Fibroblast of lung (primary cell): ENCODE measurements around the gene POU2F1. TPM values are rescaled to one million over a fixed set of nuclear protein-coding genes. Genes with fewer than 3 reads are reported as not detected.
"Not testable (repeated sequence)": the region's sequence is repeated elsewhere in the genome, so short reads cannot be mapped to it uniquely, and the experiment has no call there.

Experiments
- DNase-seq, 2 donors: peaks; one replicate each; pipeline versions ENCODE4 v3.0.0 to v3.0.0-alpha.2; 2010; ENCODE audit warnings: low read depth in 2 of 2
- H2AFZ ChIP-seq: 2 replicates; pipeline ENCODE4 v1.5.1; 2012; ENCODE audit warnings: low read length, control low read depth, inconsistent platforms
- H3K27ac ChIP-seq: 2 replicates; pipeline ENCODE4 v1.5.1; 2011; ENCODE audit warnings: low read length, control low read depth; ENCODE audit not compliant: insufficient read depth
- H3K27me3 ChIP-seq: 2 replicates; pipeline ENCODE4 v1.5.1; 2011; ENCODE audit warnings: mild to moderate bottlenecking, low read length; ENCODE audit not compliant: control insufficient read depth, insufficient read depth
- H3K36me3 ChIP-seq: 2 replicates; pipeline ENCODE4 v1.5.1; 2011; ENCODE audit warnings: low read length; ENCODE audit not compliant: control insufficient read depth, insufficient read depth
- H3K4me1 ChIP-seq: 2 replicates; pipeline ENCODE4 v1.5.1; 2011; ENCODE audit warnings: low read length; ENCODE audit not compliant: control insufficient read depth, insufficient read depth; ENCODE audit errors: extremely low read depth
- H3K4me2 ChIP-seq: 2 replicates; pipeline ENCODE4 v1.5.1; 2011; ENCODE audit warnings: low read length, control low read depth; ENCODE audit not compliant: insufficient read depth; ENCODE audit errors: extremely low read depth
- H3K4me3 ChIP-seq, 4 experiments: fragments of 200-600 bp in 1 of 4; sonication (generic) in 1 of 4; replicated peaks in 1 of 4; 2 replicates each; pipeline ENCODE4 v1.5.1; 2011 to 2016; ENCODE audit warnings: low read length in 4 of 4, low read depth in 3 of 4, mild to moderate bottlenecking in 3 of 4, control low read depth in 2 of 4, inconsistent platforms in 1 of 4, mixed read lengths in 1 of 4; ENCODE audit not compliant: insufficient read depth in 1 of 4; ENCODE audit errors: control extremely low read depth in 1 of 4
- H3K79me2 ChIP-seq: 2 replicates; pipeline ENCODE4 v1.5.1; 2012; ENCODE audit warnings: mild to moderate bottlenecking, low read length, inconsistent platforms; ENCODE audit not compliant: control insufficient read depth, insufficient read depth
- H3K9ac ChIP-seq: 2 replicates; pipeline ENCODE4 v1.5.1; 2011; ENCODE audit warnings: mild to moderate bottlenecking, low read length, control low read depth; ENCODE audit not compliant: insufficient read depth
- H3K9me3 ChIP-seq: 2 replicates; pipeline ENCODE4 v1.5.1; 2012; ENCODE audit warnings: low read depth, low read length; ENCODE audit not compliant: control insufficient read depth, insufficient read depth
- H4K20me1 ChIP-seq: 2 replicates; pipeline ENCODE4 v1.5.1; 2011; ENCODE audit warnings: low read length; ENCODE audit not compliant: control insufficient read depth, insufficient read depth; ENCODE audit errors: extremely low read depth
- CTCF ChIP-seq, 2 donors: IDR thresholded peaks in 1 of 2; conservative IDR thresholded peaks in 1 of 2; 1 replicate in 1 of 2; 2 replicates in 1 of 2; pipeline ENCODE4 v1.5.1; 2011 to 2012; ENCODE audit warnings: low read length in 2 of 2, control low read depth in 1 of 2, inconsistent platforms in 1 of 2, low read depth in 1 of 2, mild to moderate bottlenecking in 1 of 2
- EZH2 ChIP-seq: IDR thresholded peaks from 2 replicates; pipeline ENCODE4 v1.5.1; 2012; ENCODE audit warnings: low read length, control low read depth, mild to moderate bottlenecking; ENCODE audit errors: missing control alignments
- polyA plus RNA-seq, 2 donors: library from polyadenylated mRNA; depleted of rRNA in 1 of 2; stranded (reverse) in 1 of 2; unstranded in 1 of 2; fragments of >200 nt; gene quantifications; 2 replicates each; pipeline ENCODE4 v1.2.1, GENCODE V29; 2011 to 2012; ENCODE audit warnings: missing spikeins in 1 of 2
- total RNA-seq: library from RNA; depleted of rRNA; stranded (reverse); fragments of >200 nt; gene quantifications from 2 replicates; pipeline ENCODE4 v1.2.1, GENCODE V29; 2014

POU2F1 gene
- total and polyA plus RNA-seq, 2 donors (not counting 1 experiment from before 2014, with no cell fraction given): 3.5 to 4.3 TPM

DNA sequence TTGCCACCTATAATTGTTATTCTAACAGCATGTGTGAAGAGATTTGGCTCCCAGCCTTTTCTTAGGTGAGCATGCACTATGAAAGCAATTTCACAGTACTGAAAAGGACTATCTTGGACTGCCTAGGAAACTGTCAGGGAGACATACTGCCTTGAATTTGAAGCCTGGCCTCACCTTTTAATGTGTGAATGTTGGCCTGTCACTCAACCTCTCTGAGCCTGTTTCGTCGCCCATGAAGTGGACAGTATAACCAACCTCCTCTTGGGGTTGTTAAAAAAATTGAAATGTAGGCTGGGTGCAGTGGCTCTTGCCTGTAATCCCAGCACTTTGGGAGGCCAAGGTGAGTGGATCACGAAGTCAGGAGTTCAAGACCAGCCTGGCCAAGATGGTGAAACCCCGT lies 20.4 kb upstream of the POU2F1 start:
- TF ChIP-seq CTCF (conservative IDR thresholded peaks at IDR 0.05 in 1 of 2, IDR thresholded peaks at IDR 0.05 in 1 of 2; ENCODE audit: low read depth in 1 of 2, low read length in 2 of 2): no peak
- TF ChIP-seq EZH2: no peak
- DNase-seq: no peak
- Histone ChIP-seq H3K9ac (no peak overlapping the region), H2AFZ (no peak overlapping the region), H3K4me1 (no peaks in the 10 kb centered on the region), H4K20me1 (no peaks in the 10 kb centered on the region), H3K27me3 (no peaks in the 10 kb centered on the region), H3K4me3 (no peak overlapping the region), H3K36me3 (no peaks in the 10 kb centered on the region), H3K79me2 (no peaks in the 10 kb centered on the region), H3K4me2 (no peak overlapping the region), H3K9me3 (no peaks in the 10 kb centered on the region), H3K27ac (no peak overlapping the region)

- Histone ChIP-seq H4K20me1 (no peaks in the 10 kb centered on the region), H3K9ac (no peak overlapping the region), H3K9me3 (no peaks in the 10 kb centered on the region), H3K27me3 (no peaks in the 10 kb centered on the region), H2AFZ (no peak overlapping the region), H3K4me2 (no peak overlapping the region), H3K36me3 (no peaks in the 10 kb centered on the region), H3K4me1 (no peaks in the 10 kb centered on the region), H3K79me2 (no peaks in the 10 kb centered on the region), H3K27ac (no peak overlapping the region), H3K4me3 (no peak overlapping the region)
- DNase-seq: no peak
- TF ChIP-seq EZH2 (no peak), CTCF (conservative IDR thresholded peaks at IDR 0.05 in 1 of 2, IDR thresholded peaks at IDR 0.05 in 1 of 2; ENCODE audit: low read depth in 1 of 2, low read length in 2 of 2) (no peak)
Measured at GRCh38 chr1:167200749-167201148, 19.9 kb upstream of the POU2F1 start.

GRCh38 chr1:167202049-167202448 lies 18.6 kb upstream of the POU2F1 start:
- Histone ChIP-seq H3K27me3 (no peaks in the 10 kb centered on the region), H3K9me3 (no peaks in the 10 kb centered on the region), H4K20me1 (no peaks in the 10 kb centered on the region), H3K4me2 (no peak overlapping the region), H3K4me1 (no peaks in the 10 kb centered on the region), H3K79me2 (no peaks in the 10 kb centered on the region), H3K36me3 (no peaks in the 10 kb centered on the region), H2AFZ (no peak overlapping the region), H3K4me3 (no peak overlapping the region), H3K27ac (no peak overlapping the region), H3K9ac (no peak overlapping the region)
- no peak for TF ChIP-seq EZH2
- no peak for TF ChIP-seq CTCF (conservative IDR thresholded peaks at IDR 0.05 in 1 of 2, IDR thresholded peaks at IDR 0.05 in 1 of 2; ENCODE audit: low read depth in 1 of 2, low read length in 2 of 2)
- no peak for DNase-seq

- H3K9me3 ChIP-seq, H3K4me2 ChIP-seq, H3K27ac ChIP-seq, H3K36me3 ChIP-seq, H3K27me3 ChIP-seq, H3K79me2 ChIP-seq, H2AFZ ChIP-seq, H3K9ac ChIP-seq, H4K20me1 ChIP-seq, H3K4me1 ChIP-seq, H3K4me3 ChIP-seq: not testable (repeated sequence)
- DNase-seq: peak; percentile 8 to 49
Measured at GRCh38 chr1:167205306-167206050, 15.2 kb upstream of the POU2F1 start.
